HL-60/S4 treated with phorbol 12-myristate 13-acetate at 8.2 ng/mL for 4 days and 3 days (cell line): ENCODE results near the gene METTL21C.

Experiments
- in situ Hi-C: fragments of 300-500 bp; cut with MboI; formaldehyde crosslinking; loops from 2 replicates; pipeline ENCODE4 v1.15.0; 2022; ENCODE audit warnings: low sequenced_read_pairs

METTL21C gene

GRCh38 chr13:102697929-102698648 is 3.2 kb upstream of the METTL21C start:
- in situ Hi-C loops = no loop called here

GRCh38 chr13:102697264-102697663 is 2.4 kb upstream of the METTL21C start:
- in situ Hi-C loops = no loop called here

- in situ Hi-C loops = no loop called here
Observed at GRCh38 chr13:102696465-102696864, 1.6 kb upstream of the METTL21C start.

- in situ Hi-C loops = no loop called here
Observed at GRCh38 chr13:102693776-102694175, 1.1 kb downstream of the METTL21C start.

DNA sequence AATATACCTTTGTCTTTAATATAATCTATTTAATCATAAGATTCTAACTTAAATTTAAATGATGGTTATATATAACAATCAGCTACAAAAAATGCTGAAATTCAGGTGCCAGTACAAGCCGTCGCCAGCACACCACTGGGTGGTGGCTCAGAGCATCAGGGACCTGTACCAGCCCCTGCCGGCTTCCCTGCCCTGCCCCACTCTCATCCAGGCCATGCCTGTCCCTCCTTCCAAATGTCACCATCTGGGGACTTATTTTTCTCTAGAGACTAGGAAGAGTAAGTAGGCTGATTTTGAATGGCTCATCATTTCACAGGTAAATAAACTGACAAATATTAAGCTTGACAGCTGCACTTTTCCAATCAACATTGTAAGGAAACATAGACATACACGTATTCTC is 1.6 kb downstream of the METTL21C start:
- in situ Hi-C loops = no loop called here

DNA sequence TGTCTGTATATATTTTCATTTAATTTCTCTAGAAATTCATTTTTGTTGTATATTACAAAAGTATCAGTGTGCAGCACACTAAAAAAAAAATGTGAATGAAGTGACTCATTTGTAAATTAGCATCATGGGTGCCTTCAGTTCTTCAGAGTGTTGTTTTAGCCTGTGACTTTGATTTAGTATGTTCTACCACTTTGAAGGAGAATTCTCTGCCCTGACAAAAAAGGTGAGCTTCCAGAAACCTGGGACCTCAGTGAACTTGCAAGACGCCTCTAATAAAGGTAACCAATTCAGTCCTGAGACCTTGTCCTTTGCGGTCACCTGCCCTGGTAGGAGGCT is 2.4 kb downstream of the METTL21C start:
- in situ Hi-C loops = no loop called here

DNA sequence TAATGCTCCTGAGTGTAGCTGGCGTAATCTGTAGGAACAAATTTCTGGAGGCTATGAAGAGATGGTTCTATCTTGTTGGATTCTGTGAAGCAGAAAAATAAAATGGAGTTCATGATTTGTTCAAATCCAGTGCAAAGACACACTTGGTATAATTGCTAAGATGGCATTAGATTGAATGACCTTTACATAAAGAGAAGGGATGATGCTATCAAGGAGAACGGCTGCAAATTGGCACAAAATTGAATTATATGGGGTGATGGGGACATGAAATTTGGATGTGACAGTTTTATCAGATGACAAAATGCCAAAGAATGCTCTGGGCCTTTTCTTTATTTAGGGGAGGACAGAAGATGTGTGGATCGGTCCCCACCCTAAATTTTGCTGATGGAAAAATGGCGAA is 4.0 kb downstream of the METTL21C start:
- in situ Hi-C loops = no loop called here

GRCh38 chr13:102688306-102688973 is 6.4 kb downstream of the METTL21C start:
- in situ Hi-C loops = no loop called here

DNA sequence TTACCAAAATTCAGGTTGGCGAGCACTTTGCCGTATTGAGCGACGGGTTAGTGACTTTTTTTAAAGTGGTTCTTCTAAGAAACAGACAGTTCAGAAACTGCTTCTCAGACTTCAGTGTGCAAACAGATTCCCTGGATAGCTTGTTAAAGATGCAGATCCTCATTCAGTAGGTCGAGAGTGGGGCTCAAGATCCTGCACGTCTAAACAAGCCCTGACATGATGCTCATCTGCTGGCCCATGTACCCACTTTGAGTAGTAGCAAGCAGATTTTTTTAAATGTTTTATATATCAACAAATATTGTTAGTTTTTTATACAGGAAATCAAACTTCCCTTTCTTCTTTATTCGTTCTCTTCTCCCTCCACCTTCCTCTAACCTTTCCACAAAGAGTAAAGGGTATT is 7.3 kb downstream of the METTL21C start:
- in situ Hi-C loops = no loop called here

- in situ Hi-C loops = no loop called here
Observed at GRCh38 chr13:102686024-102686423, 8.8 kb downstream of the METTL21C start.

- in situ Hi-C loops = no loop called here
Observed at GRCh38 chr13:102683637-102684036, 11.2 kb downstream of the METTL21C start.

DNA sequence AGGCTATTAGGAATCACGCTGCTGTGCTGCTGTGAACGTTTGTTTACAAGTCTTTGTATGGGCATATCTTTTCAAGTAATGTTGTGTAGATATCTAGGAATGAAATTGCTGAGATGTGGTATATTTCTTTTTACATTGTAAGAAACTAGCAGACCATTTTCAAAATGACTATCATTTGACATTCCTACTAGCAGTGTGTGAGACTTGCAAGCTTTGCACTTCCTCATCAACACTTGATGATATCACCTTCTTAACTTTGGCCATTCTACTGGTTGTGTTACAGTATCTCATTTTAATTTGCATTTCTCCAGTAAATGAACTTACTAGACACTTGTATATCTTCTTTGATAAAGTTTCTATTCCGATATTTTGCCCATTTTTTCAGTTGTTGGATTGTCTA is 12.1 kb downstream of the METTL21C start:
- in situ Hi-C loops = no loop called here

- in situ Hi-C loops = no loop called here
Observed at GRCh38 chr13:102682211-102682610, 12.6 kb downstream of the METTL21C start.

DNA sequence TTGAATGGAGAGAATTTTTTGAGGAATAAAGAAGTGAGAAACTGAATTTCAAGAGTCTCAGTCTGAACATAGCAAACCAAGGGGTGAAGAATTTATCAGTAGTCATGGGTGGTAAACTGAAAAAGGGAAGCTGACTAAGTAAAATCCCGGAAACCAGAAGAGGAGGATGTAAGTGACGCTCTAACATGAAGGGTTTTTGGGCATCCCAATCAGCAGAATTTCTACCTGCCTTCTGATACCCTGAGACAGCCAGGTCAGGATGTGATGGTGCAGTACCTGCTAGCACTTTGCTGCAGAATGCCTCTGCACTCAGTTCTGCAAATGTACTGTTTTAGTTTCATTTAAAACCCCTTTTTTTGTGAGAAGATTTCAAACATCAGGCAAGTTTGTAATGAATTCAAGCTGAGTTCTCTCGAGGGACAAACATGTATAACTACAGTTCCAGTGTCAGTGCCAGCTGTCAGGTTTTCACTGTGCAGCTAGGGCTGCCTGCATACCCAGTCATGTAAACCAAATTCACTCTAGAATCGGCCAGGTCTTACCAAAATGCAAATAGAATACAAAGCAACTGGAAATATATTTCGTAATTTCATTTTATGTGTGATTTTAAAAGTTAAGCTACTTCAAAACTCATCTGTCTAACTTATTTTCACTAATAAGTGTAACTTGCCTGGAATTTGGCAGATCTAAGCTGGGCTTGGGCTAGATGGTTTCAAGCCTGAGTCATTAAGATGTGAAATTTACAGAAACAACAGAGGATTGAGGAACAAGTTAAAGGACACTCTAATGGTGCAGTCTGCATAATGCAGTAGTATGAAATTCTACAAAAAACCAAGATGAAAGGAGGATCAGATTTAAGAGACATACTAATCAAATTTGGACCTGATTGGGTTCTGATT is 13.8 kb downstream of the METTL21C start:
- in situ Hi-C loops = no loop called here

DNA sequence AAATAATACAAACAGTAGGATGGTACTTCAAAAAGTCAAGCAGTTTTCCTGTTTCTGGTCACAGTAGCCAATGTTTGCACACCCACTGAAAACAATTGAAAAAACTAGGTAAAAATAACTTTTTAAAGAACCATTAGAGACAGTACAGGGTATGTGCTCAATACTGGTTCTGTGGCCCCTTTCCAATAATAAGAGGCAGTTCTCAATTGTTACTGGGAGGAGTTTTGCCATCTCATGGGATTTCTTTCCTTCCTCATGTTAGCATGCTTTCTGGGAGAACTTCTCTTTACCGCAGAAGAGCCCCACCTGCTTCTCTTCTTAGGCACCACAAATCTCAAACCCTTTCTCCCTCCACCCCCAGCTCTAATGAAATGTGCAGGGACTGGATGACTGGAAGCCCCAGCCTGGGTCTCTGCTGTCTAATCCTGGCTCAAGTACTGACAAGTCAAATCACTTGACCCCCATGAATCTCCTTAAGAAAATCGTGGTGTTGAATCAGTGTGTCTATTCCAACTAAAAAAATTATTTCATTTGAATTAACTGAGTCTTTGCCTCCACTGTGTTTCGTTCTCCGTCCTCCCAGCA is 14.6 kb downstream of the METTL21C start:
- in situ Hi-C loops = no loop called here

- in situ Hi-C loops = no loop called here
Observed at GRCh38 chr13:102679449-102680132, 15.3 kb downstream of the METTL21C start.

GRCh38 chr13:102678339-102679107 is 16.3 kb downstream of the METTL21C start:
- in situ Hi-C loops = no loop called here

DNA sequence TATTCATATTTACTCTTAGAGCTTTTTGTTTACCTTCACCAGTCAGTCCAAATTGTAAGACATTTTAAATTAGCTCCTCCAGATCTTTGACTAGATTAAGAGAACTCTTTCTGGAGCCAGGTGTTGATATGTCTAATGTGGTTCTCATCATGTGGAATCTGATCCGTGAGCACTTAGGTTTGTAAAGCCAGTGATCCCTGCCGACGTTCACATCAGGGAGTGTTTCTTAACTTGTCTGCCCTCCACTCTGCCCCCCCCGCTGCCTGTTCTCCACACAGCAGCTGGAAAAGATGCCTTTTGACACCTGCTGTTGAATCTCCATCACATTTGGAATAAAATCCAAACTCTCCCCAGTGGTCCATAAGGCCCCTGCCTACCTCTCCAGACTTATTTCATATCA is 17.7 kb downstream of the METTL21C start:
- in situ Hi-C loops = no loop called here

GRCh38 chr13:102675115-102675514 is 19.7 kb downstream of the METTL21C start:
- in situ Hi-C loops = no loop called here

GRCh38 chr13:102670130-102670529 is 24.7 kb downstream of the METTL21C start:
- in situ Hi-C loops = no loop called here
